ENCODE results near the gene PSG6.

DNA sequence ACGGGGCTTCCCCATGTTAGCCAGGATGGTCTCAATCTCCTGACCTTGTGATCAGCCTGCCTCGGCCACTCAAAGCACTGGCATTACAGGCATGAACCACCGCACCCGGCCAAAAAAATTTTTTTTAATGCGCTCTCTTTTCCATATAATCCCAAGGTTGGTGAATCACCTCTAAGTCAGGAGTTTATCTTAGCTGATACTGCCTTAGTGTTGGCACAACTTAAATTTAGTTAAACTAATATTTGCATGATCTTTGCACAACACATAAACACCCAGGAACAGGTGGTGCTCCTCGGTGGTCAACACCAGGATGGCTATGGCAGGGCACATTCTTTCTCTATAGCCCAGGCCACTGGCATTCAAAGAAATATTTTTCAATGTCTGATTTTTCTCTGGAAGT is 43.4 kb upstream of the PSG6 start:
- TF ChIP-seq CTCF (IDR thresholded peaks at IDR 0.05; ENCODE audit: insufficient read depth, low read length, poor library complexity, severe bottlenecking) = no peak
- TF ChIP-seq EZH2phosphoT487 (conservative IDR thresholded peaks at IDR 0.05; ENCODE audit: low read length) = no peak

All from SU-DHL-6 (cell line).